GM12872 (cell line): Measurements from ENCODE around the gene CPA5.

Source experiments
- TF ChIP-seq, protein P1 (sequence below): IDR thresholded peaks from 3 replicates; pipeline ENCODE4 v1.5.1; 2011; ENCODE audit warnings: low read depth, mild to moderate bottlenecking, low read length, moderate library complexity; ENCODE audit not compliant: insufficient read depth

Gene CPA5

DNA sequence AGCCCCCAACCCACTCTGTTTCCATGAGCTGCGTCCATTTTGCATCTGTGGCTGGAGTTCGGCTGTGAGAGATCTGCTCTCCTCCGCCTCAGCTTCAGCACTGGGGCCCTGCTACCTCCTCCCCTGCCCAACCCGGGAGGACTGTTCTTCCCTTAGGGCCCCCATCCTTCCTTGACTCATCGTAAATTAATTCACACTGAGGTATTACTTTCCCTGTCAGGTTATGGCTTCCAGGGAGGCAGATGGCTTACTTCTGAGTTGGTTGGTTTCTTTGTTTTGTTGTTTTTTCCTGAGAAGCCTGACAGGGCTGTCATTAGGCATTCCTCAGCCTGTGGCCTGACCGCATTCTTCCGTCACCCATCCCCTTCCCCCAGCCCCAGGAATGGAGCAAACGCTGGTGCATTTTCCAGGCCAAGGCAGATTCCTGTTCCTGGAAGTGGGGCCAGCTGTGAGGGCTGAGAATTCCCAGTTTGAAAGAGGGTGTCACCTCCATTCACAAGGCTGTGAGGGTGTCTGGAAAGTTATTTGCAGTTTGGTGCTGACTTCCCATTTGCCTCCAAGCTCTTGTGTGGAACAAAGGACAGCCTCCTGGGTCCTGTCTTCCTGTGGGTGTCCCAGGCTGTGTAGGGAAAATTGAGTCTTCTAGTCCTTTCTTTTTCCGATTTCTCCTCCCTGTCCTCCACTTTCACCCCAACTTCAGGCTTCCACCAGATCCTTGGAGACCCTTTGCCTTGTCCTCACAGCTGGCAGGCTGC is 11.7 kb downstream of the CPA5 start:
- TF ChIP-seq, protein P1, sequence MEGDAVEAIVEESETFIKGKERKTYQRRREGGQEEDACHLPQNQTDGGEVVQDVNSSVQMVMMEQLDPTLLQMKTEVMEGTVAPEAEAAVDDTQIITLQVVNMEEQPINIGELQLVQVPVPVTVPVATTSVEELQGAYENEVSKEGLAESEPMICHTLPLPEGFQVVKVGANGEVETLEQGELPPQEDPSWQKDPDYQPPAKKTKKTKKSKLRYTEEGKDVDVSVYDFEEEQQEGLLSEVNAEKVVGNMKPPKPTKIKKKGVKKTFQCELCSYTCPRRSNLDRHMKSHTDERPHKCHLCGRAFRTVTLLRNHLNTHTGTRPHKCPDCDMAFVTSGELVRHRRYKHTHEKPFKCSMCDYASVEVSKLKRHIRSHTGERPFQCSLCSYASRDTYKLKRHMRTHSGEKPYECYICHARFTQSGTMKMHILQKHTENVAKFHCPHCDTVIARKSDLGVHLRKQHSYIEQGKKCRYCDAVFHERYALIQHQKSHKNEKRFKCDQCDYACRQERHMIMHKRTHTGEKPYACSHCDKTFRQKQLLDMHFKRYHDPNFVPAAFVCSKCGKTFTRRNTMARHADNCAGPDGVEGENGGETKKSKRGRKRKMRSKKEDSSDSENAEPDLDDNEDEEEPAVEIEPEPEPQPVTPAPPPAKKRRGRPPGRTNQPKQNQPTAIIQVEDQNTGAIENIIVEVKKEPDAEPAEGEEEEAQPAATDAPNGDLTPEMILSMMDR = no peak

GRCh38 chr7:130356876-130357611 is 12.4 kb downstream of the CPA5 start:
- TF ChIP-seq, protein P1 = no peak

GRCh38 chr7:130358471-130358870 is 13.9 kb downstream of the CPA5 start:
- TF ChIP-seq, protein P1 = no peak

- TF ChIP-seq, protein P1 = no peak
Observed at GRCh38 chr7:130359276-130359857, 14.8 kb downstream of the CPA5 start.

- TF ChIP-seq, protein P1 = no peak
Observed at GRCh38 chr7:130360518-130360917, 15.9 kb downstream of the CPA5 start.

DNA sequence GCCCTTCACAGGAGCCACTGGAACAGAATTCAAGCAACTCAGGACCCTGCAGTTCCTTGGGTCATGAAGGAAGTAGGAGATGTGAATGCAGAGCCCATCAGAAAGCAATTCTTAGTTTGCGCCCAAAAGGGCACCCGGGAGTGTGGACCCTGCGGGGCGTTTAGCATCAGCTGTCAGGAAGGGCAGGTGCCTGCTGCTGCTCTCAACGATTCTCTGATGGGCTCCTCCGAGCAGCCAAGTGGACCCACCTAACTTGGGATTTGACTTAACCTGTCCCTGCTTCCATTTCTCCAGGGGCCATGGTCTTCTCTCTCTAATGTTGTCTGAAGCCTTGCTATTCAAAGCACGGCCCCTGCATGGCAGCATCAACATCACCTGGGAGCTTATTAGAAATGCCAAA is 17.1 kb downstream of the CPA5 start:
- TF ChIP-seq, protein P1 = no peak

DNA sequence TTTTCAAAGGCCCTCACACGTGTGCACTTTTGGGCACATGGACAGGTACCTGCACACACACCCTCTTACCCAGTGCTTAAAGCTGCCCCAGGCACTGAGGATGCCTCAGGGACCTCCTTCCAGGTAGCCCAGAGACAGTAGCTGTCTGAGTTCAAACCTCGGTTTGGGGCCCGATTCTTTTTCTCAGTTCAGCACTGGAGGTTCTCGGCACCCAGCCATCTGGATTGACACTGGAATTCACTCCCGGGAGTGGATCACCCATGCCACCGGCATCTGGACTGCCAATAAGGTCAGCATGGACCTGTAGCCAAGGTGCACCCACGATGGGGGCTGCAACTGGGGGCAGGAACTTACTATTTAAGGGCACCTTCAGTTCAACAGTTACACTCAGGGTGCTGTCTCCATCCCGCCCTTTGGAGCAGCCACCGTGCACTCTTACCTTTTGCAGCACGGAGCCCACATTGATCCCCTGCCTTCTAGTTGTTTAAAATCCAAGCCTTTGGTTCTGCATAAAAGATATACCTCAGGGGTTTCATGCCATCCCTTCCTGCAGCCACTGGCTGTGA is 17.7 kb downstream of the CPA5 start:
- TF ChIP-seq, protein P1 = no peak
